Vagina (tissue), 2 donors: ENCODE measurements around the gene SOCS4.

ENCODE experiments used
- CTCF ChIP-seq, 3 experiments: fragments of 450-650 bp in 2 of 3; fragments of 200-600 bp in 1 of 3; sonication (generic) in 1 of 3; IDR thresholded peaks; one replicate each; pipeline ENCODE4 v1.5.1; 2017 to 2019; ENCODE audit warnings: antibody characterized with exemption in 3 of 3, mild to moderate bottlenecking in 2 of 3, moderate library complexity in 2 of 3
- POLR2AphosphoS5 ChIP-seq, 2 donors: sonication (generic); formaldehyde crosslinking; IDR thresholded peaks; one replicate each; pipeline ENCODE4 v1.9.0; 2017; ENCODE audit warnings: antibody characterized with exemption in 2 of 2, mild to moderate bottlenecking in 2 of 2, low read depth in 1 of 2; ENCODE audit not compliant: insufficient read depth in 1 of 2

GRCh38 chr14:55025948-55026347 is 1.1 kb upstream of the SOCS4 start:
- TF ChIP-seq CTCF (IDR thresholded peaks at IDR 0.05) (no peak), POLR2AphosphoS5 (IDR thresholded peaks at IDR 0.05; ENCODE audit: insufficient read depth in 1 of 2, low read depth in 1 of 2) (no peak)
